ENCODE data around the gene MCRIP1.

MCRIP1 gene

GRCh38 chr17:81802856-81803643 lies 30.0 kb downstream of the MCRIP1 start:
- no peak for DNase-seq

DNA sequence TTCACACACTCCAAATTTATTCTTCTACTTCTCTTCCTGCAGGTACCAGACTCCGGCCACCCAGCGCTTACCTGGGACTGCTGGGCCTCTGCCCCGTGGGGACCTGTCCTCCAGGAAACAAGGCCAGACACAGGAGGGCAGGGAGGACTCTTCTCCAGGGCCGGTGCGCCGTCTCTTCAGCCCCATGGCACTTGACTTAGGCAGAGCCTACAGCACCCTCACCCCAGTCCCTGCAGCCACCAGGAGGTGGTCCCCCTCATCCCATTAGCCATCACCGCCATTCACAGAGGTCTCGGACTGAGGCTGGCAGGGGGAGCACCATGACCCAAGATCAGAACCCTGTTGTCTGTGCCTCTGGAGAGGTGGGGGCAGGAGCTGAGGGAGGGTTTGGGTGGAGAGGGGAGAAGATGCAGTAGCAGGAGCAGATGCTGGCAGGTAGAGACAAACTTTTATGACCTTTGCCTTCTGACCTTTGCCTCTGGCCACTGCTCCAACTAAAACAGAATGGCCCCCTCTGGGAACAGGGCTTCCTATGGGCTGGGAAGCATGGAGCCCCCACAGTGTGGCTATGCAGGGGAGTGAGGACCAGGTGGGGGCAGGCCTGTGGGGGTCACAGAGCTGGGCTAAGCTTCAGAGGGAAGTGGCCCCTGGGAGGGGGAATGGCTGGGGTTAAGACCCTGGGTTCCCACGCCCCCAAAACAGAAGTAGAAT lies 30.9 kb downstream of the MCRIP1 start:
- no peak for DNase-seq

GRCh38 chr17:81801327-81801726 lies 31.8 kb downstream of the MCRIP1 start:
- no peak for DNase-seq

- no peak for DNase-seq
Observed at GRCh38 chr17:81794509-81794908, 38.6 kb downstream of the MCRIP1 start.

DNA sequence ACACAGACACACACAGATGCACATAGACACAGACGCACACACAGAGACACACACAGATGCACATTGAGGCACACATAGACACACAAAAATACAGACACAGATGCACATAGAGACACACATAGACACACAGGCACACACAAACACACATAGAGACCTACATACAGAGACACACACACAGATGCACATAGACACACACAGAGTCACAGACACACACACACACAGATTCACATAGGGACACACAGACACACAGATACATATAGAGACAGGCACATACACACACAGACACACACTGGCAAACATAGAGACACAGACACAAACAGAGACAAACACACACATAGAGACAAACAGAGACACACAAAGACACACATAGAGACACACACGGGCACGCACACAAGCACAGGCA lies 39.0 kb downstream of the MCRIP1 start:
- DNase-seq: no peak

DNA sequence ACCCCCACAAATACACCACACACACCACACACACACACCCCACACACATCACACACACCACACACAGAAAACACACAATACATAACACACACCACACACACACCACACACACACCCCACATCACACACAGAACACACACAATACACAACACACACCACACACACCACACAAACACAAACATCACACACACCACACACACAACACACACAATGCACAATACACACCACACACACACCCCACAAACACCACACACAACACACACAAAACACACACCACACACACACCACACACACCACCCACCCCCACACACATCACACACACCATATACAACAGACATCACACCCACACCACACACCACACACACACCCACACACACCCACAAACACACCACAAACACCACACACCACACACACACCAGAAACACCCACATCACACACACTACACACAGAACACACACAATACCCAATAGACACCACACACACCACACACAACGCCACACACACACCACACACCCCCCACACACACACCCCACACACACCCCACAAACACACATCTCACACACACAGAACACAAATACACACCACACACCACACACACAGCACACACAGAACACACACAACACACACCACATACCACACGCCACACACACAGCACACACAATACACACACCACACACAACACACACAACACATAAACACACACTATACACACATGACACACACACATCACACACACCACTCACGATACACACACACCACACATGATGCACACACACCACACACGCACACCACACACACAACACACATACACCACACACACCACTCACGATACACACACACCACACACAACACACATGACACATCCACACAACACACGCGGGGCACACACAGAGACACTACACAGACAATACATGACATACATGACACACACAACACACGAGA lies 40.1 kb downstream of the MCRIP1 start:
- DNase-seq: no peak
